HG03439 (cell line): Measurements from ENCODE around the gene CNDP2.
"Not testable (repeated sequence)": the region's sequence is repeated elsewhere in the genome, so short reads cannot be mapped to it uniquely, and the experiment has no call there.

Source experiments
- ATAC-seq: cut with Tn5 transposase; IDR thresholded peaks from one replicate; pipeline ENCODE4 v1.9.1; 2021; ENCODE audit warnings: mild to moderate bottlenecking, moderate library complexity; ENCODE audit not compliant: unreplicated experiment

The CNDP2 gene

GRCh38 chr18:74563999-74564398 lies 67.8 kb downstream of the CNDP2 start:
- ATAC-seq: no peak

DNA sequence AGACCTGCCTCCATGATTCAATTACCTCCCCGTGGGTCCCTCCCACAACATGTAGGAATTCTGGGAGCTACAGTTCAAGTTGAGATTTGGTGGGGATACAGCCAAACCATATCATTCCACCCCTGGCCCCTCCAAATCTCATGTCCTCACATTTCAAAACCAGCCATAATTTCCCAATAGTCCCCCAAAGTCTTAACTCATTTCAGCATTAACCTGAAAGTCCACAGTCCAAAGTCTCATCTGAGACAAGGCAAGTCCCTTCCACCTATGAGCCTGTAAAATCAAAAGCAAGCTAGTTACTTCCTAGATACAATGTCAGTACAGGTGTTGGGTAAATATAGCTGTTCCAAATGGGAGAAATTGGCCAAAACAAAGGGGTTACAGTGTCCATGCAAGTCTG lies 69.0 kb downstream of the CNDP2 start:
- not testable (repeated sequence) for ATAC-seq

DNA sequence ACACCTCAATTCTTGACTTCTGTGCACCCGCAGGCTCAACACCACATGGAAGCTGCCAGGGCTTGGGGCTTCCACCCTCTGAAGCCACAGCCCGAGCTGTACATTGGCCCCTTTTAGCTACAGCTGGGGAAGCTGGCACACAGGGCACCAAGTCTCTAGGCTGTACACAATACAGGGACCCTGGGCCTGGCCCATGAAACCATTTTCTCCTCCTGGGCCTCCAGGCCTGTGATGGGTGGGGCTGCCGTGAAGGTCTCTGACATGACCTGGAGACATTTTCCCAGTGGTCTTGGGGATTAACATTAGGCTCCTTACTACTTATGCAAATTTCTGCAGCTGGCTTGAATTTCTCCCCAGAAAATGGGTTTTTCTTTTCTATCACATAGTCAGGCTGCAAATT lies 69.8 kb downstream of the CNDP2 start:
- ATAC-seq: not testable (repeated sequence)

GRCh38 chr18:74567822-74568221 lies 71.7 kb downstream of the CNDP2 start:
- ATAC-seq: no peak

GRCh38 chr18:74569401-74569800 lies 73.2 kb downstream of the CNDP2 start:
- ATAC-seq: no peak

DNA sequence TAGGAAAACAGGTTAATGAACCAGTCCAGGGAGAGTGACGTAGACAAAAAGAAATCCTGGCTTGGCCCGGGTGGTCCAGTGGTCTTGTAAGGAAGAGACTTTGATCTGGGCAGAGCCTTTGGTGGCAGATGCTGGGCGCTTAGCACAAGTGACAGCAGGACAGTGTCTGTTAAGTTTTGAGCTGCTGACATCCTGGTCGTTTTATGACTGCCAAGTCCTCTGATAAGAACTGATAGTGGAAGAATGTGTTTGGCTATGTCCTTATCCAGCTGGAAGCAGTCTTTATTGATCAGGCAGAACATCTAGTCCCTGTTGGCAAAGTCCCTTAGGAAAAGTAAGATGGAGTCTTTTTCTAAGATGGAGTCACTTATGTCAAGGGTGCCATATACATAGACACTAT lies 74.1 kb downstream of the CNDP2 start:
- no peak for ATAC-seq

GRCh38 chr18:74571895-74572680 lies 75.9 kb downstream of the CNDP2 start:
- ATAC-seq: no peak

DNA sequence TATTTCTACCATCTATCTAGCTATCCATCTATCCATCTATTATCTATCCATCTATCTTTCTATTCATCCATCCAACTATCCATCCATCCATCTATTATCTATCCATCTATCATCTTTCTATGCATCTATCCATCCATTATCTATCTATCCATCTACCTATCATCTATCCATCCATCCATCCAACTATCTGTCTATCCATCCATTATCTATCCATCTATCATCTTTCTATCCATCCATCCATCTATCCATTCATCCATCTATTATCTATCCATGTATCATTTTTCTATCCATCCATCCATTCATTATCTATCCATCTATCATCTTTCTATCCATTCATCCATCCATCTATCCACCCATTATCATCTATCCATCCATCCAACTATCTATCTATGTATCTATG lies 76.9 kb downstream of the CNDP2 start:
- no peak for ATAC-seq
